NCI-H2171 (cell line): ENCODE results near the gene COPE.

ENCODE experiments used
- DNase-seq: peaks from one replicate; lab custom pipeline; 2025; lab: John Stamatoyannopoulos, UW

The COPE gene

GRCh38 chr19:18850471-18851375, 68.5 kb downstream of the COPE start:
- no peak for DNase-seq

GRCh38 chr19:18849838-18850400, 69.3 kb downstream of the COPE start:
- no peak for DNase-seq
